Stimulated activated naive CD4-positive, alpha-beta T cell treated with Interleukin-2 at 50 U/mL for 16 hours (primary cell): ENCODE measurements around the gene DENND2C.
"Not testable (repeated sequence)": the region's sequence is repeated elsewhere in the genome, so short reads cannot be mapped to it uniquely, and the experiment has no call there.

Experiments
- DNase-seq: peaks from one replicate; lab custom pipeline; 2025; lab: John Stamatoyannopoulos, UW

DENND2C gene

DNA sequence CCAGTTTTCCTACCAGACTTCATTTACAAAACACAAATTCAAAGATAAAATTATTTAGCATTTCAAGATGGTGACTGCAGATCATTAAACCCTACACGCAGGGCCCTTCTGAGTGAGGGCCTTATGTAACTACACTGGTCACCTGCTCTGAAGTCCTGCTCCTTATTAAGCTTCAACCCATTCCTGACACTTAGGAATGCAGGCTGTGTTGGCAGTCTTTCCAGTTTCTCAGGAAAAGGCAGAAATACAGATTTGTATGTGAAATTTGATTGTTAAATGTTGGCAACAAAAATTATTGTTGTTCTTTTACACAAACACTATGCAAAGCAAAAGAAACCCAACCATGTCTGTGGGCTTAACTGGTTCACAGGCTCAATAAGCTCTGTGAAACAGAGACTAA, 62.6 kb downstream of the DENND2C start:
- DNase-seq: no peak

DNA sequence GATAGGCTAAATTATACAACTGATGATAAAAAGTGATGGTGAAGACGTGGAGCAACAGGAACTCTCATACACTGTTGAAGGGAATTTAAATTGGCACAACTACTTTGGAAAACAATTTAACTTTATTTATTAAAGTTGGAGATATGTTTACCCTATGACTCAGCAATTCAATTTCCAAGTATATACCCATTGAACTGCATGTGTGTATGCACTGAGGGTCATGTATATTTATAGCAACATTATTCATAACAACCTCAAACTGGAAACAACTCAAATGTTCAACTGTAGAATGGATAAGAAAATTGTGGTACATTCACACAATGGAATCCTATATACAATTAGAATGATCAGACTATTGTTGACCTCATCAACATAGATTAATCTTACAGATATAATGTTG, 71.9 kb downstream of the DENND2C start:
- DNase-seq: no peak

DNA sequence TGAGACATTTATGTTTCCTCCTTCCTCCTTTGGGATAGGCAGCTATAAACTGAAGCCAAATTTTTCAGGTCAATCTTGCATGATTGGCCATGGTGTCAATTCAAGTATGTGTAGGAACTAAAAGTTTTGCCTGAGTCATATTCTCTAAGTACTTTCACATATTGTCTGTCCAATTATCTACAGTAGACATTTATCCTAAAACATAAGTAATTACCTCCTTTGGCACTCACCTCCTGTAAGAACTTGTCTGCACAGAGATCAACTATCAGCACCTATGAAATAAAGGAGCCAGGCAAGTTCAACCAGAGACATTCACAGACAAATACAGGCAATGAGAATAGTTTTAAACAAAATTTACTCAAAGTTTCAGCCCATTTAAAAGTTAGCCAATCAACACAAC, 74.2 kb downstream of the DENND2C start:
- no peak for DNase-seq

DNA sequence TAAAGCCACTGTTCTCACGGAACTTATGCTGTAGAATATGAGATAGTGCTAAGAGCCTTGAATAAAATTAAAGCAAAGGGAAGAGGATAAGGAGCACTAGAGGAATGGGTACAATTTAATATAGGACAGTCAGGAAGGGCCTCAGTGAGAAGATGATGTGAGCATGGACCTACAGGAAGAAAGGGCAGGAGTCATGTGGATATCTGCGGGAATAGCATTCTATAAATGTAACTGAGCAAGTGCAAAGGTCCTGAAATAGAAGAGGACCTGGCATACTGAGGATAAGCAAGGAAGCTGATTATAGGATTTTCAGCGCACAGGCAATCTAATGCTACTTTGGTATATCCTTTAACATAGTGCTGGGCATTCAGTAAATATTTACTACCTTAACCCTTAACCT, 75.8 kb downstream of the DENND2C start:
- no peak for DNase-seq

DNA sequence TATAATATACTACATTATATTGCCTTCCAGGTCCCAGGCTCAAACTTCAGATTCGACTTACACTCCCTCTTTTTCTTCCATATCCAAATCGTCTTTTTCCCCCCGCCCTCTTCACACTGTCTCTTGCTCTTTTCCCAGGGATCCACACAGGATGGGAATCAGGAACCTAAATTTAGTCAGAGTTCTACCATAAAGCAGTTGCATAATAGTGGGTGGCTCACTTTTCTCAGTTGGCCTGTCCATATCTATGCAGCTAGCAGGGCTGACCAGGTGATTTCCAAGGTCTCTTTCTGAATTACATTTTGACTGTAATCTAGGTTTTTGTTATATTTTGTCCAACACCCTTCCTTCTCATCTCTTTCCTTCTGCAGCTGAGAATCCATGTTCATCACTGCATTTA, 80.7 kb downstream of the DENND2C start:
- no peak for DNase-seq

DNA sequence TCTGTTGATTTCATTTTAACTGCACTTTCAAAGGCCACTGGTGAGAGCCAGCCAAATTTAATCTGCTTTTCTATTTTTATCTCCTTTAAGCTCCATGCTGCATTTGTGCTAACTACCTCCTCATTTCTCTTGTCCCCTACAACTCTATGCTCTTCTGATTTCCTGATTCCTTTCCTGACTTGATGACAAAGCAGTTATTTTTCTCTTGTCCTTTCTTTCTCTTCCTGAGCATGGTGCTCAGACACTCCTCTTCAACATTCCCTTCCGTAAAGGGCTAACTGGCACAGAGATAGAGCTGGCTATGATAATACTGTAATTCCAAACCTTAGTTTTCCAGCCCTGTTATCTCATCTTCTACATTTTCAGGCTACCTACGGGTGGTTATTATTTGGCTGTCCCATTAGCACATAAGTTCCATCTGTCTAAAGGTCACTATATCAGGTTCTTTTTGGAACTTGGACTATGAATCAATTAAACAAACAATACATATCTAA, 81.6 kb downstream of the DENND2C start:
- DNase-seq: no peak

DNA sequence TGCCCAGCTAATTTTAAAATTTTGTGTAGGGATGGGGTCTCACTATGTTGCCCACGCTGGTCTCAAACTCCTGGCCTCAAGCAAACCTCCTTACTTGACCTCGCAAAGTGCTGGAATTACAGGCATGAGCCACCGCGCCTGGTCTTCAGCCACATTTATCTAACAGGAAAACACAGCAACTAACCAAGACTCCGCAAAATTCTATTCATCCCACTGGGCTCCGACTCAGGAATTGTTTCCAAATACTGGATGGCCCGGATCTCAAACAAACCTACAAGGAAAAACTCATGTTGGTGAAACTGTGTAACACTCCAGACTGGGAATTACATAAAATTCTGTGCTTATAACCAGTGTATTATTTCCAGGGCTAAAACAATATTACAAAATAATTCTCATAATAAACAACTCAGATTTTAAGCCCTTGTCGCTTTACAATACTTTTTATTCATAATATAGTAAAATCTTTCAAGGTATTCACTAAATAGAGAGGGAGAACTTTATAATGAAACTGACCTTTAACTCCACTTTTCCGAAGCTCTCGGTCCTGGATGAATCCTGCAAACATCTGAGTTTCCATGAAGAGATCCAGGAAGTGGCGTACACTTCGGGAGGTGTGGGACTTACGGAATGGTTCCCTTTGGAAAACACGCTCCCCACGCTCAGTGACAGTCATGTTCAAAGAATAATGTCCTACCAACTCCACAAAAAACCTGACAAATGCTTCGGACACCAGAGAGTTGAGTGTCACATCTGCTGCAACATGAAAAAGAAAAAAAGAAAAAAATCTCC, 82.5 kb downstream of the DENND2C start:
- DNase-seq: no peak

DNA sequence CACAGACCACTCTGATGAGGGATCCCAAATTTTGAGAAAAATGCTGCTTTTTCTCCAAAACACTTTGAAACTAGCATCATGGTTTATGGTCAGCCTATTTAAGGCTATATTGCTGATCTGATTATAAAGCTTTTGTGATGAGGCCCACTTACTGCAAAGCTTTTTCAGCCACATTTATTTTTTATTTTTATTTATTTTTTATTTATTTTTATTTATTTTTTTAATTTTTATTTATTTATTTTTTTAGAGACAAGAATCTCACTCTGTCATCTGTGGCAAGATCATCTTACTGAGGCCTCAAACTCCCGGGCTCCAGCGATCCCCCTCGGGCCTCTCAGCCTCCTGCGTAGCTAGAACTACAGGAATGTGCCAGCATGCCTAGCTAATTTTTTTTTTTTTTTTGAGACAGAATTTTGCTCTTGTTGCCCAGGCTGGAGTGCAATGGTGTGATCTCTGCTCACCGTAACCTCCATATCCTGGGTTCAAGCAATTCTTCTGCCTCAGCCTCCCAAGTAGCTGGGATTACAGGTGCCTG, 83.3 kb downstream of the DENND2C start:
- DNase-seq: no peak

DNA sequence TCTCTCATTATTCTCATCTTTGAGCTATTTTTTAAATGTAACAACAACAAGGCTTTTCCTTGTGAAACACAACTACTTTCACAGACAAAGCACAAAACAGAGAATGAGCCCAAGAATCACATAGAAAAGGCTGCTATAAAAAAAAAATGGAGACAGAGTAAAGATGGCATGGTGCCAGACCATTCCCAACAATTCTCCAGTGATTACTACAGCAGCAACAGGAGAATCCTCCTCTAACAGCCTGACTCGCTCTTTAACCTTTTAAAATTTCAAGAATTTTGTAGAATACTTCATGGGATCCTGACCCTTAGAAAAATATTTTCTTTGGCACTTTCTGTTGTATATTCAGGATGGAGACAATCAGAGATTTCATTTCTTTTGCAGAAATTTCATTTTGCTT, 84.6 kb downstream of the DENND2C start:
- no peak for DNase-seq

DNA sequence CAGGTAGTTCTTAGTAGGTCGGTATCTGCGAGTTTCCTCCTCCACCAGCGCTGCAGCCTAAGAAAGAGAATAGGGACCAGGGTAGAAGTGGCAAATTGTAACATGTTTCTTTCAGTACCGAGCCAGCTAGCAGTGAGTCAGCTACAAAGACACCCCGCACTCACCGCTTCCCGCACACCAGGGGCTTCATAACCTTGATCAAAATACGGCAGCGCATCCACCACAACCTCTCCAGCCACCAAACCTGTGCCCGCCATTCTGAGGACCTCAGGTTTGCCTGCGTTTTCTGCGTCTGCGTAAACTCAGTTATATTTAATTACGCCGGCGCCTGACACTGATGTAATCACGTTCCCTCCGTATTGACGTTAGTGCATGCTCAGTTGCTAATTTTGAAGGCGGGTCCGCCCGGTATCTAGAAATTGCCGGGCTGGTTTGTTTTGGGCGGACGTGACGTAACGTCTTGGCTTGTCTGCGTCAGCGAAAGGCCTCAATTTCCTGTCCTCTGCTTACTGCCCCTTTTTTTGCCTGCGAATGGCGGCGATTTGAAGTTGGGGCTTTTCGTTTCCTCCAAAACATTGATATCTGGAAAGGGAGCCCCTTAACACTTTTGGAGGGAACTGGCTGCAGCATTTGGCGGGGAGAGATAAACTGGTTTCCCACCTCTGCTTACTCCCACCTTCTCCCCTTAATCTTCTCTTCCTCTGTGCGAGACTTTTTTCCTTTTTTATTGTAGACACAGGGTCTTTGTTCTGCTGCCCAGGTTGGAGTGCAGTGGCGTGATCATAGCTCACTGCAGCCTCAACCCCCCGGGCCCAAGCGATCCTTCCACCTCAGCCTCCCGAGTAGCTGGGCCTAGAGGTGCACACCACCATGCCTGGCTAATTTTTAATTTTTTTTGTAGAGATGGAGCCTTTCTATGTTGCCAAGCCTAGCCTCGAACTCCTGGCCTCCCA, 88.2 kb downstream of the DENND2C start, which contains the start of gene BCAS2:
BCAS2 (minus strand) TSS at position 281 of the 953 bp plus-strand sequence; CDS start at position 257, 24 bp downstream.
- peak; percentile 94 for DNase-seq

DNA sequence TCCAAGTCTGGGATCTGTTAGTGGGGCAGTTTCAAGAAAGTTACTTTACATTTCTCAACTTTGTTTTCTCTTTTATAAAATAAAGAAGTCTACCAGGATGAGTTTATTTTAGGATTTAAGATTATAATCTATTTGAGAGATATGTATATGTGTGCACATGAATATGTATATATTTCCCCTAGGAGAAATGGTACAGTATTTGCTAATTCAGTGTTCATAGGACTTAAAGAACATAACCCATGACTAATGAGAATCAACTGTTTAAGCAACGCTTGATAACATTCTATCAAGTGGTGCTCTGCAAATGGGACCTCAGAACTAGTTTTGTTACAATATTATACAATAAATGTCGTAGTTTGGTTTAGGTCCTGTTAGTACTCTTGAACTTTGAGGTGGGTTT, 95.5 kb downstream of the DENND2C start:
- no peak for DNase-seq

DNA sequence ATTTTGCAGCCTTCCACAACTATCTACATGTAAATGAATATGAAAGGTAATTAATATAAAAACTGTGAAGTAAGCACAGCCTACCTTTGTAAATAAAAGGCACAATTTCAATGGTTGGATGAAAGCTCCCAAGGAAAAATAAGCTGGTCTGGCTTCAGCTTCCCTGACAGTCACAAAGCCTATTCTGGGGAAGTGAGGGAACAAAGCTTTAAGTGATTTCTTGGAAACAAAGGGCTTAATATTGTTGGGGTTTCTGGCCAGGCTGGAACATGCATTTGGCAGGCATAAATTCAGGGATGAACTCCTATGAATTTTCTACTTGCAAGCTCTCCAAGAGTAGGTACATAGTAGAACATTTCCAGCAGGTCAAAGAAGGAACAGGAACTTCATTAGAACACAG, 105.7 kb downstream of the DENND2C start:
- DNase-seq: no peak

DNA sequence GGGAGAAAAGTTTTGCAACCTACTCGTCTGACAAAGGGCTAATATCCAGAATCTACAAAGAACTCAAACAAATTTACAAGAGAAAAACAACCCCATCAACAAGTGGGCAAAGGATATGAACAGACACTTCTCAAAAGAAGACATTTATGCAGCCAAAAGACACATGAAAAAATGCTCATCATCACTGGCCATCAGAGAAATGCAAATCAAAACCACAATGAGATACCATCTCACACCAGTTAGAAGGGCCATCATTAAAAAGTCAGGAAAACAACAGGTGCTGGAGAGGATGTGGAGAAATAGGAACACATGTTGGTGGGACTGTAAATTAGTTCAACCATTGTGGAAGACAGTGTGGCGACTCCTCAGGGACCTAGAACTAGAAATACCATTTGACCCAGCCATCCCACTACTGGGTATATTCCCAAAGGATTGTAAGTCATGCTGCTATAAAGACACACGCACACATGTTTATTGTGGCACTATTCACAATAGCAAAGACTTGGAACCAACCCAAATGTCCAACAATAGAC, 106.8 kb downstream of the DENND2C start:
- DNase-seq: not testable (repeated sequence)

DNA sequence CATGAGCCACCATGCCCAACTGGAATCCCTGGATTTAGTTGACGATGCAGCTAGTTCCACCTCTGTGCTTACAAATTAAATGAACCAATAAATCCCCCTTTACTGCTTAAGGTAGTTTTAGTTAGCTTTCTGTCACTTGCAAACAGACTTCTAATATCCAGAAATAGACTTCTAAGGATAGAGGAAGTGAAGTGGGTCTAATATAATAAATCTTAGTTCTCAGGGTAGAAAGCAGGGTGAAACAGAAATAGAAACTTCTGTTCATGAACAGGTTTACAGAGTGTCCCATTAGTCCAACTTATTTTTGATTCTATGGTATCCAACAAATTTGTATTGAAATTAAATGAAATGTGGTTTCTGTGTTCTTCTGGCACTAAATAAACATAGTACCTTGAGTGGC, 108.5 kb downstream of the DENND2C start:
- no peak for DNase-seq

DNA sequence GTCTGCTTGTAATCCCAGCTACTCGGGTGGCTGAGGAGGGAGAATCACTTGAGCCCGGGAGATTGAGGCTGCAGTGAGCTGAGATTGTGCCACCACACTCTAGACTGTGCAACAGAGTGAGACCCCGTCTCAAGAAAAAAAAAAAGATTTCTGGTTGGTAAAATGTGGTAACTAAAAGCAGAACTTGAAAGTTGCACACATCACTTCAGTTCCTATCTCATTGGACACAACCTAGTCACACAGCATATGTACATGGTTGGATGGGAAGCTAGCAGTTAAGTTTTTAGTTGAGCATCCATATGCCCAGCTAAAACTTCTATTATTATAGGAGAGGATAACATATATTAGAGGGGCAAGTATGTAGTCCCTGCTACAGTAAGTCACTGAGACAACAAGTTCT, 110.5 kb downstream of the DENND2C start:
- DNase-seq: no peak

DNA sequence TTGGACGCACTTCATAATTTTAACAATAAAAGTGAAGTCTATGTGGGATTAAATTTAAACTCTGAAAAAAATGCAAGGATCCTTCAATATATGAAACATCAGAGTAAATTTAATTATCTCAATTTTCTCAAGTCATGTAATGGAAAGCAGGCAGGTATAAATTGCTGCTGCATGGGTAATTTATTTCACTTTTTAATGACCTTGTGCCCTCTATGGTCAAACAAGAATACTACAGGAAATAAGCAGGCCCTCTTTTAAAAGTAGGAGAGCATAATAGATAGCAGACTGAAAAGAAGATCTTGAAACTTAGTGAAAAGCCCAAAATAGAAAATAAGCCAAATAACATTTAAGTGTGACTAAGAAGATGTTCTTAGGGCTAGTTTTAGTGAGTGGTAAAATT, 111.3 kb downstream of the DENND2C start:
- DNase-seq: no peak

DNA sequence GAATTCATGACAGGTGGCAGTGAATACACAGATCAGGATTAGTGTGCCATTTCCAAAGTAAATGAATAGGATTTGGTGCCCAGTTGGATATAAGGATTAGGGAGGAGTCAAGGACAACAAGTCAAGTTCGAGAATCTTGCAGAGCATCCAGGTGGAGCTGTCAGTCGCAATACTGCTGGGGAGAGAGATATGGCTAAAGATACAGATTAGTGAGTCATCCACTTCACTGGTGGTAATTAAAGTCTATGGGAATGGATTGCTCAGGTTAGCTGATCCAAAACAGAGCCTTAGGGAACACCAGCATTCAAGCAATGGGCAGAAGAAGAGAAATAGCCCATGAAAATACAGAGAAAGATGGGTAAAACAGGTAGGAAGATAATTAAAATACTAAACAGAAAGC, 115.3 kb downstream of the DENND2C start:
- no peak for DNase-seq

DNA sequence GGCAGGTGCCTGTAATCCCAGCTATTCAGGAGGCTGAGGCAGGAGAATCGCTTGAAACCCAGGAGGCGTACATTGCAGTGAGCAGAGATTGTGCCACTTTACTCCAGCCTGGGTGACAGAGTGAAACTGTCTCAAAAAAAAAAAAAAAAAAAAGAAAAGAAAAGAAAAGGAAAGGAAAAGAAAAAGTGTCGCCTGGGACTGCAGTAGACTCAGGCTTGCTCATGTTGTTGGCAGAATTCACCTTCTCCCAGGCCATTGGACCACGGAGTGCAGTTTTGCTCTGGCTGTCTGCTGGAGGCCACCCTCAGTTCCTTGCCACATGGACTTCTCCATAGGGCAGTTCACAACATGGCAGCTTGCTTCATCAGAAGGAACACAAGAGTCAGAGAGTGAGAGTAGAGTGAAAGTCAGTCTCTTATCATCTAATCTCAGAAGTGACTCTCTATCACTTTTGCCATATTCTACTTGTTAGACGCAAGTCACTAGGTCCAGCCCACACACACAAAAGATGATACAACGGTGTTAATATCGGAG, 117.7 kb downstream of the DENND2C start:
- DNase-seq: no peak

DNA sequence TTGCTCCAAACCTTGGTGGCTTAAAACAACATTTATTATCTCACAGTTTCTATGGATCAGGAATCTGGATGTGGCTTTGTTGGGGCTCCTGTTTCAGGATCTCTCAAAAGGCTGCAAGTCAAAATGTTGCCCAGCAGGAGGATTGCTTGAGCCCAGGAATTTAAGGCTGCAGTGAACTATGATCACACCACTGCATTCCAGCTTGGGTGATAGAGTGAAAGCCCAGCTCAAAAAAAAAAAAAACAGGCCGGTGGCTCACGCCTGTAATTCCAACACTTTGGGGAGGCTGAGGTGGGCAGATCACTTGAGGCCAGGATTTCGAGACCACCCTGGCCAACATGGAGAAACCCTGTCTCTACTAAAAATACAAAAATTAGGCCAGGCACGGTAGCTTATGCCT, 118.4 kb downstream of the DENND2C start:
- no peak for DNase-seq

DNA sequence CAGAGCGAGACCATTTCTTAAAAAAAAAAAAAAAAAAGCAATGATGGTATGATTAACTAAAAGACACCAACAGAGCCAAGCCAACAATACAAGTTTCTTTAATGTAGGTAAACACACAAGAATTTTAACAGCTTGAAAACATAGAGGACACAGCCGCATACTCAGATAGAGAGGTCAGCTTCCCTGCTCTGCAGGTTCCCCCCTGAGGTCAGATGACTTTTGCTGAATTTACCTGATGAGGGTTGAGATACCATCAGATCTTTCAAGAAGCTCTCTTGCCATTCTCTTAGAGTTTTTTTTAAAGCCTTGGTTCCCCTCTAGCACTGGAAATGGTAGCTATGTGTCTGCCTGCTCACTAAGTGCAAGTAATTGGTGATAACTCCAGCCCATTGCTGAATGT, 119.5 kb downstream of the DENND2C start:
- DNase-seq: no peak

DNA sequence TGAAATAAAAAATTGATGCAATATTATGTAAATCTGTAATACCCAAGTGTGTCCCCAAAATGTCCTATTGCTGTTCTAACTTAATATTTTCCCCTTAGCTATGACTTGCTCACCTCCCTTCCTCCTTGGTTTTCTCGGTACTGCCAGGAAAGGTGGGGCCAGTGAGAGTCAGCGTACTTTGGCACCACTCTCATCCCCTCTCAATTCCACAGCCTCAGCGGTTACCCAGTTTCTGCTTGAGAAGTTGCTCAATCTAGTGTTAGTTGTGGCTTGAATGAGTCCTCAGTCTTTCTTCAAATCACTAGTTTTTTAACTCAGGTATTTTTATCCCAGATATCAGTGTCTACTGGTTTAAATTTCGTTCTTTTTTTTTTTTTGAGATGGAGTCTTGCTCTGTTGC, 120.7 kb downstream of the DENND2C start:
- no peak for DNase-seq

DNA sequence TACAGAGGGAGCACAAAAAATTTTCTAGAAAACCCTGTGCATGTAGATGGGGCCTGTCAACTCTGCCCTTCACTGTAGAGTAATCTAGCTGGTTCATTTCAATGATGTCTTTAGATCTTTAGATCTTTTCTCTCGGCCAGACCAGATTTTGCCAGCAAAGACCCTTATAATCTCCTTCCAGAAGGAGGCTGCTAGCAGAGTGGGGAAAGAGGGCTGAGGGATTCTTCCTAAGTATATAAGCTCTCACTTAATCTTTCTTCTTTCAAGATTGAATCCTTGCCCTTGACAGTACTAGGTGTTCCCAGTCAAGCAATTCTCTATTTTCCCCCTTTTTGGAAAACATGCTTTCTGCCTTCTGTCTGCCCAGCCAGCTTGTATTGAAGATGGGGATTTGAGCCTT, 122.8 kb downstream of the DENND2C start:
- no peak for DNase-seq
